Osteoblast (primary cell): Measurements from ENCODE around the gene AANAT. TPM values are rescaled to one million over a fixed set of nuclear protein-coding genes. Genes with fewer than 3 reads are reported as not detected.

ENCODE experiments used
- DNase-seq: peaks from one replicate; pipeline ENCODE4 v3.0.0; 2011; ENCODE audit warnings: low spot score, mixed read lengths; ENCODE audit not compliant: insufficient read length; ENCODE audit errors: missing footprints
- H2AFZ ChIP-seq: 2 replicates; pipeline ENCODE4 v1.6.0; 2011; ENCODE audit warnings: mild to moderate bottlenecking, low read length
- H3K27ac ChIP-seq: 2 replicates; pipeline ENCODE4 v1.5.1; 2011; ENCODE audit warnings: mild to moderate bottlenecking, low read depth, low read length, moderate library complexity
- H3K27me3 ChIP-seq: 2 replicates; pipeline ENCODE4 v1.6.0; 2012; ENCODE audit warnings: mild to moderate bottlenecking, control low read depth, inconsistent platforms, low read length, moderate library complexity; ENCODE audit not compliant: insufficient read depth
- H3K36me3 ChIP-seq: 2 replicates; pipeline ENCODE4 v1.5.1; 2011; ENCODE audit warnings: mild to moderate bottlenecking, low read length, control low read depth, moderate library complexity; ENCODE audit not compliant: insufficient read depth
- H3K4me1 ChIP-seq: 2 replicates; pipeline ENCODE4 v1.5.1; 2011; ENCODE audit warnings: mild to moderate bottlenecking, low read length, control low read depth, moderate library complexity; ENCODE audit not compliant: insufficient read depth
- H3K4me2 ChIP-seq: 2 replicates; pipeline ENCODE4 v1.6.0; 2011; ENCODE audit warnings: mild to moderate bottlenecking, low read length; ENCODE audit not compliant: insufficient read depth
- H3K4me3 ChIP-seq: fragments of 200-600 bp; sonication (generic); 3 replicates; pipeline ENCODE4 v1.5.1; 2012; ENCODE audit warnings: mild to moderate bottlenecking, low read length, inconsistent platforms; ENCODE audit not compliant: insufficient read depth
- H3K79me2 ChIP-seq: 2 replicates; pipeline ENCODE4 v1.6.0; 2012; ENCODE audit warnings: mild to moderate bottlenecking, low read length, control low read depth, inconsistent platforms; ENCODE audit not compliant: insufficient read depth
- H3K9me3 ChIP-seq: 2 replicates; pipeline ENCODE4 v1.5.1; 2011; ENCODE audit warnings: low read depth, low read length, control low read depth
- H4K20me1 ChIP-seq: 2 replicates; pipeline ENCODE4 v1.6.0; 2012; ENCODE audit warnings: mild to moderate bottlenecking, low read length, control low read depth; ENCODE audit not compliant: insufficient read depth
- CTCF ChIP-seq: IDR thresholded peaks from 2 replicates; pipeline ENCODE4 v1.5.1; 2011; ENCODE audit warnings: mild to moderate bottlenecking, low read depth, low read length, moderate library complexity; ENCODE audit errors: extremely low read depth
- total RNA-seq: library from RNA; depleted of rRNA; stranded (reverse); fragments of >200 nt; gene quantifications from 2 replicates; pipeline ENCODE4 v1.2.3, GENCODE V29; 2012

Gene AANAT
- total RNA-seq, 1 donor = not detected

DNA sequence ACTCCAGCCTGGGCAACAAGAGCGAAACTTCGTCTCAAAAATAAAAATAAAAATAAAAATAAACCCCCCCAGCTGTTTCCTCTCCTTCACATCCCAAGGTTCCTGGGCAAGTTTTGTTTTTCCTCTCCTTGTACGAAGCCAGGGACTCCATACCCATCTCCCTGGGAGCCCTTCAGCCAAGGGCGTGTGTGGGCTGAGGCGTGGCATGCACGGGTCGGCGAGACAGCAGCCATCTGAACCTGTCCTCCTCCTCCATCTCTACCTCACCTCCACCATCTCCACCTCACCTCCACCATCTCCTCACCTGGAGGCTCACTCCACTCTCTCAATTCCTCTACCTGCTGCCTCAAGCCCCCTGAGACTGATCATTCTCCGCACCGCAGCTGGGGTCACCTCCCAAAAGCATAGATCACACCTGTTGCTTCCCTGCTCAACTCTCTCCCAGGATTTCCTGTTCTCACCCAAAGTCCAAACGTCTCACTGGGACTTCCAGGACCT, 16.9 kb downstream of the AANAT start:
- H3K4me1 ChIP-seq = peaks cover 3% of the 10 kb centered on the region
- DNase-seq = no peak
- H3K27me3 ChIP-seq = no peaks in the 10 kb centered on the region
- peak overlapping the region; percentile 56 for H3K27ac ChIP-seq
- no peak for TF ChIP-seq CTCF
- H3K36me3 ChIP-seq = no peaks in the 10 kb centered on the region
- H3K9me3 ChIP-seq = no peaks in the 10 kb centered on the region
- H3K4me3 ChIP-seq = no peak overlapping the region
- H4K20me1 ChIP-seq = no peaks in the 10 kb centered on the region
- no peaks in the 10 kb centered on the region for H3K79me2 ChIP-seq
- no peak overlapping the region for H2AFZ ChIP-seq
- H3K4me2 ChIP-seq = no peak overlapping the region

DNA sequence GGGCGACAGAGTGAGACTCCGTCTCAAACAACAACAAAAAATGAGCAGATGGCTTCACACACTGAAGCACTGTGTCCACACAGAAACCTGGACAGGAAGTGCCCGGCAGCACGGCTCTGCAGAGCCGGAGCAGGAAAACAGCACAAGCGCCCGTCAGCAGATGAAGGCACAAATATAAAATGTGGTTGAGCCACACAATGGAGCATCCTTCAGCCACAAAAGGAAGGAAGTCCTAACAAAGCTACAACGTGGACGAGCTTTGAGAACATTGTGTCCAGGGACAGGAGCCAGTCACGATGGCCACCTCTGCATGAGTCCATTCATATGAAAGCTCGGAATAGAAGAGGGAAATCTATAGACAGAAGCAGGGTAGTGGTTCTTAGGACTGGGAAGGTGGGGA, 18.2 kb downstream of the AANAT start:
- H2AFZ ChIP-seq = peak overlapping the region; percentile 25
- H3K36me3 ChIP-seq = no peaks in the 10 kb centered on the region
- no peaks in the 10 kb centered on the region for H4K20me1 ChIP-seq
- H3K27ac ChIP-seq = no peak overlapping the region
- H3K4me2 ChIP-seq = no peak overlapping the region
- H3K9me3 ChIP-seq = no peaks in the 10 kb centered on the region
- no peak overlapping the region for H3K4me3 ChIP-seq
- no peak for DNase-seq
- H3K79me2 ChIP-seq = no peaks in the 10 kb centered on the region
- TF ChIP-seq CTCF = no peak
- no peaks in the 10 kb centered on the region for H3K27me3 ChIP-seq
- H3K4me1 ChIP-seq = peaks cover 11% of the 10 kb centered on the region

DNA sequence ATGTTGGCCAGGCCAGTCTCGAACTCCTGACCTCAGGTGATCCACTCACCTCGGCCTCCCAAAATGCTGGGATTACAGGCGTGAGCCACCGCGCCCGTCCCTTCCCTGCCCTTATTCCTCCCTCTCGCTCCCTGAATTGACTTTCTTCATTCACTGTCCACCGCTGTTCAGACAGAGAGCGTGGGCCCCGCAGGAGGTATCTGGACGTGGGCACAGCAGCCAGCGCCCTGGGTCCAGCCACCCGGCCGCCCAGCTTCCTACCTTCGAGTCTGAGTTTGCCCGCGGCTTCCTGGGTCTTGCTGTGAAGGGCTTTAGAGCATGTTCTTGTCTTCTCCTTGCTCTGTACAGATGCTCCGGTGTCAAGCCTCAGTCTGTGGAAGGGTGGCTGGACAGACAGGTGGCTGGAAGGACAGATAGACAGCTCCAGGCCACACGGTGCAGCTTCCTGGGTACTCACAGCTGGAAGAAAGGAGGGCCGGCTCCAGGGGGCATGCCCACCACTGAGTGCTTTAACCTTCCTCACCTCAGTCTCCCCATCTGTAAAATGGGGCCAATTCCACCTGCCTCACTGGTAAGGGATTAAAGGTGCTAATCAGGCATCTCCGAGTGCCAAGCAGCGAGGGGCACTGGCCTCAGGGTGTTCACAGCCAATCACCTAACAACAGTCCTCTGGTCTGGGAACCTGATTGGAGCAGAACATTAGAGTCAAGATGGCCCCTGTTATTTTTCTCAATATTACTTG, 20.2 kb downstream of the AANAT start:
- H3K27me3 ChIP-seq = no peaks in the 10 kb centered on the region
- no peaks in the 10 kb centered on the region for H3K9me3 ChIP-seq
- peaks cover 12% of the 10 kb centered on the region for H3K4me1 ChIP-seq
- H3K4me3 ChIP-seq = no peak overlapping the region
- no peak for TF ChIP-seq CTCF
- H2AFZ ChIP-seq = no peak overlapping the region
- H3K27ac ChIP-seq = no peak overlapping the region
- H3K36me3 ChIP-seq = no peaks in the 10 kb centered on the region
- no peaks in the 10 kb centered on the region for H4K20me1 ChIP-seq
- DNase-seq = no peak
- H3K79me2 ChIP-seq = no peaks in the 10 kb centered on the region
- no peak overlapping the region for H3K4me2 ChIP-seq

GRCh38 chr17:76490112-76490710, 22.8 kb downstream of the AANAT start:
- Histone ChIP-seq H3K79me2 (no peaks in the 10 kb centered on the region), H3K27ac (no peak overlapping the region), H3K27me3 (no peaks in the 10 kb centered on the region), H2AFZ (no peak overlapping the region), H3K36me3 (no peaks in the 10 kb centered on the region), H3K9me3 (no peaks in the 10 kb centered on the region), H3K4me2 (no peak overlapping the region), H4K20me1 (no peaks in the 10 kb centered on the region), H3K4me3 (no peak overlapping the region), H3K4me1 (peaks cover 22% of the 10 kb centered on the region)
- TF ChIP-seq CTCF = no peak
- DNase-seq = no peak
